ENCODE data around the gene FLII. TPM values are rescaled to one million over a fixed set of nuclear protein-coding genes. Genes with fewer than 3 reads are reported as not detected.

The FLII gene
- total RNA-seq, 2 donors from 2014 or later: 232 to 306 TPM

DNA sequence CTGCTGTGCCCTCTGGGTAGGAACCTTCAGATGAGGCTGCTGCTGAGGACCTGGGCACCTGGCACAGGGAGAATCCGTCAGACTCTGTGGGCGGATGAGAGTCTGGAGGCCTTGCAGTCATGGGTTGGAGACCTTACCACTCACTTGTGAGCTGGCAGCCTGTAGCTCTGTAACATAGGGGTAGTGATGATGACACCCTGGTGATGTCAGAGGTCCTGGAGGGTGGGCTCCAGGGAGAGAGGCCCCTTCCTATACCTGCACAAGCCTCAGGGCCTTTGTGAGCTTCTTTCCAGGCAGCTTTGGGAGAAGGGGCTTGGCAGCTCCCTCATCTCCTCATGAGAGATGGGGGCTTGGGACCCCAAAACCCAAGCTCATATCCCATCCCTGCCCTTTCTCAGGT is 3.6 kb upstream of the FLII start:
- H3K4me3 ChIP-seq: no peak overlapping the region
- no peak for DNase-seq (ENCODE audit: low spot score)
- H3K36me3 ChIP-seq: peaks cover 34% of the 10 kb centered on the region
- H3K27ac ChIP-seq: peak overlapping the region; percentile 96 to 97
- TF ChIP-seq CTCF (IDR thresholded peaks at IDR 0.05): no peak
- H3K9me3 ChIP-seq: no peaks in the 10 kb centered on the region
- H3K4me1 ChIP-seq: peaks cover 0 to 43% of the 10 kb centered on the region in 2 donors
- H3K27me3 ChIP-seq: no peaks in the 10 kb centered on the region

- DNase-seq (ENCODE audit: low spot score): no peak
- Histone ChIP-seq H3K9me3 (no peaks in the 10 kb centered on the region), H3K27ac (peak overlapping the region; percentile 96 to 97), H3K36me3 (peaks cover 34% of the 10 kb centered on the region), H3K4me1 (peaks cover 0 to 48% of the 10 kb centered on the region in 2 donors), H3K27me3 (no peaks in the 10 kb centered on the region), H3K4me3 (peak overlapping the region; percentile 80 to 90)
- TF ChIP-seq CTCF (IDR thresholded peaks at IDR 0.05): no peak
These were observed 3.1 kb upstream of the FLII start for GRCh38 chr17:18261659-18262058.

DNA sequence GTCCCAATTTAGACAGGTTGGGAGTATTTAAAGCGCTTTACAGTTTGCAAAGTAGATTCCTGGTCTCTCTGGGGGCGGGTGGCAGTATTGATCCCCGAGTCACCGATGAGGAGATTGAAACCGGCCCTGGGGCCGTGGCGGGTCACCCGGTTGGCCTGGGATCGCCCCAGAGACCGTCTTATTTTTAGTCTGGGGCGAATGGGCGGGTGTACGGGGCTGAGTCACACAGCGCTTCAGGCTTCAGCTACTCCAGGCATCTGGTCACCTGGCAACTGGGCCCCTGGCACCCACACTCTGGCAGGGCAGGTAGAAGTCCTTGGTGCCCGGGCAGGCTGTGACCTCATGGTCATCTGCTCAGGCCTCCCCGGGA is 2.6 kb upstream of the FLII start:
- Histone ChIP-seq H3K36me3 (peaks cover 39% of the 10 kb centered on the region), H3K9me3 (no peaks in the 10 kb centered on the region), H3K27me3 (no peaks in the 10 kb centered on the region), H3K27ac (peak overlapping the region; percentile 96 to 97), H3K4me1 (peaks cover 0 to 53% of the 10 kb centered on the region in 2 donors), H3K4me3 (peak overlapping the region; percentile 80 to 90)
- DNase-seq (ENCODE audit: low spot score): peak; percentile 81
- TF ChIP-seq CTCF (IDR thresholded peaks at IDR 0.05): no peak

DNA sequence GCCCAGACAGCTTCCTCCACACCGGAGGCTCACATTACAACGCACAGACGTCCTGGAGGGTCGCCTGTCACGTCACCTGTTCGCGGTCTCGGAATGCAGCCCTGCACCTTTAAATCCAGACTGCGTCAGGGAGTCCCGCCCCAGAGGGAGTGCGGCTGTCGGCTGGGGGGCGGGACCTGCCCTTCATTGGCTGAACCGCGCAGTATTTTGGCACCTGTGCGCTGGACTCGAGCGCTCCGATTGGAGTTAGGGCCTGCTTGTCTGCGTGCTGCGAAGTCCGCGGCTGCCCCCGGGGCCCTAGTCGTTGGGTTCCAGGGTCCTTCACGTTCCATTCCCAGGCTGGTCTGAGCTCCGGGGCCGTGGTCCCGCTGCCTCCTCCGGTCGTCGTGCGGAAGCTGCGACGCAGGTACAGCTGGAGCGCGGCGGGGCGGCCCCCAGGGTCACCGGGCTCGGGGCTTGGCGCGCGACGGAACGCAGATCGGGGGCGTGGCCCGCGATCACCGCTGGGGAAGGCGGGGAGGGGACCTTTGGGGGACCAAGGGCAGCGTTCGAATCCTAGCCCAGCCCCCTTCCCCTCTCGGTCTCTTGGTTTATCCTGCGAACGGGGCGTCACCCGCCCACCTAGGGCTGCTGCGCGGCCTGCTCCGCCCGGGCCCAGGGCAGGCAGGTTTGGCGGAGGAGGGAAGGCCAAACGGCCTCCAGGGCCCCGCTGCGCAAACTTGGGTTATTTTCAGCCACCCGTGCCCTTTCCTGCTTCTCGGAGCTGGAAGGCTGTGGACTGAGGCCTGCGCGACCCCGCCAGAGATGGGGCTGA is 2.0 kb upstream of the FLII start, which contains the start of gene MIEF2:
TSS of gene MIEF2 (plus strand) at position 331 of the 814 bp plus-strand sequence. CDS start 2,059 bp downstream, outside the sequence.
- H3K9me3 ChIP-seq: no peaks in the 10 kb centered on the region
- H3K27me3 ChIP-seq: no peaks in the 10 kb centered on the region
- peak within 1 kb of the TSS; percentile 96 to 97 for H3K27ac ChIP-seq
- H3K4me3 ChIP-seq: peak within 1 kb of the TSS; percentile 80 to 90
- peaks cover 0 to 56% of the 10 kb centered on the region in 2 donors for H3K4me1 ChIP-seq
- DNase-seq (ENCODE audit: low spot score): peak; percentile 97
- H3K36me3 ChIP-seq: peaks cover 39% of the 10 kb centered on the region
- no peak for TF ChIP-seq CTCF (IDR thresholded peaks at IDR 0.05)

GRCh38 chr17:18259621-18260331 is 1.2 kb upstream of the FLII start:
- Histone ChIP-seq H3K9me3 (no peaks in the 10 kb centered on the region), H3K4me3 (peak overlapping the region; percentile 80 to 90), H3K27me3 (no peaks in the 10 kb centered on the region), H3K36me3 (peaks cover 39% of the 10 kb centered on the region), H3K27ac (peak overlapping the region; percentile 96 to 97), H3K4me1 (peaks cover 0 to 56% of the 10 kb centered on the region in 2 donors)
- DNase-seq (ENCODE audit: low spot score): no peak
- no peak for TF ChIP-seq CTCF (IDR thresholded peaks at IDR 0.05)
